HG03045 (cell line): ENCODE measurements around the gene MVB12A.

Source experiments
- ATAC-seq: cut with Tn5 transposase; IDR thresholded peaks from one replicate; pipeline ENCODE4 v1.9.1; 2021; ENCODE audit warnings: mild to moderate bottlenecking, moderate library complexity; ENCODE audit not compliant: unreplicated experiment

The MVB12A gene

GRCh38 chr19:17470068-17470841, 50.4 kb downstream of the MVB12A start, which contains the start of gene SLC27A1:
Gene SLC27A1, plus strand, starts transcription at chr19:17470524. Its CDS starts 17 bp downstream, at chr19:17470541.
- peak; percentile 81 for ATAC-seq

GRCh38 chr19:17471410-17472125, 51.7 kb downstream of the MVB12A start:
- no peak for ATAC-seq

GRCh38 chr19:17473041-17473440, 53.2 kb downstream of the MVB12A start:
- ATAC-seq = no peak
